Tibial nerve (tissue), 4 donors: ENCODE measurements around the gene STAT6. TPM values are rescaled to one million over a fixed set of nuclear protein-coding genes. Genes with fewer than 3 reads are reported as not detected.
A peak's percentile ranks its signal among the peaks of the same experiment; 100 is the strongest.

Experiments used
- DNase-seq, 2 donors: peaks; one replicate each; pipeline ENCODE4 v3.0.0-alpha.2; 2019; ENCODE audit warnings: low spot score in 2 of 2
- H3K27ac ChIP-seq, 4 donors: fragments of 200-600 bp; sonication (generic) in 3 of 4; one replicate each; pipeline ENCODE4 v1.5.1; 2017 to 2019; ENCODE audit warnings: mild to moderate bottlenecking in 1 of 4
- H3K27me3 ChIP-seq, 2 donors: fragments of 200-600 bp; sonication (generic) in 1 of 2; one replicate each; pipeline versions ENCODE4 v1.5.1 to v1.6.0; 2017 to 2019
- H3K36me3 ChIP-seq, 3 donors: fragments of 200-600 bp; sonication (generic); one replicate each; pipeline ENCODE4 v1.5.1; 2018 to 2019
- H3K4me1 ChIP-seq, 4 donors: fragments of 200-600 bp; sonication (generic) in 3 of 4; one replicate each; pipeline ENCODE4 v1.5.1; 2017 to 2019
- H3K4me3 ChIP-seq, 4 donors: fragments of 200-600 bp; sonication (generic) in 3 of 4; one replicate each; pipeline ENCODE4 v1.5.1; 2017 to 2019; ENCODE audit warnings: mild to moderate bottlenecking in 1 of 4, moderate library complexity in 1 of 4
- H3K9me3 ChIP-seq, 4 donors: fragments of 200-600 bp; sonication (generic) in 3 of 4; one replicate each; pipeline ENCODE4 v1.5.1; 2017 to 2019
- CTCF ChIP-seq, 5 experiments: fragments of 200-600 bp in 3 of 5; fragments of 450-650 bp in 2 of 5; sonication (generic) in 3 of 5; IDR thresholded peaks; one replicate each; pipeline ENCODE4 v1.5.1; 2016 to 2019; ENCODE audit warnings: antibody characterized with exemption in 5 of 5, mild to moderate bottlenecking in 3 of 5, moderate library complexity in 2 of 5
- EP300 ChIP-seq, 2 donors: sonication (generic); formaldehyde crosslinking; IDR thresholded peaks; one replicate each; pipeline ENCODE4 v1.6.1; 2017; ENCODE audit warnings: antibody characterized with exemption in 2 of 2, mild to moderate bottlenecking in 1 of 2
- POLR2A ChIP-seq, 2 donors: fragments of 450-650 bp; IDR thresholded peaks; one replicate each; pipeline ENCODE4 v1.6.1; 2017; ENCODE audit warnings: antibody characterized with exemption in 2 of 2, mild to moderate bottlenecking in 2 of 2, moderate library complexity in 2 of 2
- WGBS, 2 donors: methylation state at CpG; one replicate each; pipeline ENCODE4 v1.1.5; 2018; 5-methylcytosine and 5-hydroxymethylcytosine counted together
- total RNA-seq, 4 donors: library from RNA; depleted of rRNA; stranded (reverse); fragments of >200 nt; gene quantifications; one replicate each; pipeline ENCODE4 v1.1.0, GENCODE V29; 2016

The STAT6 gene
- total RNA-seq, 4 donors from 2014 or later, result 140 to 247 (median 183) TPM

- H3K27me3 ChIP-seq, result no peaks in the 10 kb centered on the region
- H3K27ac ChIP-seq, result peak overlapping the region in 2 of 4 donors; percentile 27 to 66
- no peaks in the 10 kb centered on the region for H3K36me3 ChIP-seq
- H3K4me3 ChIP-seq, result no peak overlapping the region
- no peak for DNase-seq
- H3K9me3 ChIP-seq, result no peaks in the 10 kb centered on the region
- H3K4me1 ChIP-seq, result peaks cover 0 to 9% (median 5%) of the 10 kb centered on the region in 4 donors
- TF ChIP-seq EP300 (IDR thresholded peaks at IDR 0.05) (no peak), POLR2A (IDR thresholded peaks at IDR 0.05) (no peak), CTCF (IDR thresholded peaks at IDR 0.05) (no peak)
- 89% methylated on average over 5 of the region's 5 CpGs for WGBS, 2 donors
Observed at GRCh38 chr12:57119294-57120085, 8.3 kb upstream of the STAT6 start.

GRCh38 chr12:57118711-57119271 lies 7.6 kb upstream of the STAT6 start:
- no peaks in the 10 kb centered on the region for H3K36me3 ChIP-seq
- no peak for DNase-seq
- TF ChIP-seq EP300 (IDR thresholded peaks at IDR 0.05) (peak in 1 of 2 donors; percentile 47), POLR2A (IDR thresholded peaks at IDR 0.05) (no peak)
- peak overlapping the region in 2 of 4 donors; percentile 27 to 66 for H3K27ac ChIP-seq
- H3K4me3 ChIP-seq, result no peak overlapping the region
- H3K27me3 ChIP-seq, result no peaks in the 10 kb centered on the region
- H3K9me3 ChIP-seq, result no peaks in the 10 kb centered on the region
- 56 to 67% methylated on average over 1 of the region's 1 CpG for WGBS, 2 donors
- H3K4me1 ChIP-seq, result peaks cover 0 to 9% (median 5%) of the 10 kb centered on the region in 4 donors

- Histone ChIP-seq H3K4me1 (peaks cover 0 to 18% (median 7%) of the 10 kb centered on the region in 4 donors), H3K27me3 (no peaks in the 10 kb centered on the region), H3K9me3 (no peaks in the 10 kb centered on the region), H3K36me3 (no peaks in the 10 kb centered on the region), H3K4me3 (no peak overlapping the region), H3K27ac (no peak overlapping the region)
- TF ChIP-seq EP300 (IDR thresholded peaks at IDR 0.05) (no peak), CTCF (IDR thresholded peaks at IDR 0.05) (no peak), POLR2A (IDR thresholded peaks at IDR 0.05) (no peak)
- no peak for DNase-seq
- WGBS, 2 donors, result 90 to 92% methylated on average over 4 to 5 of the region's 5 CpGs
Observed at GRCh38 chr12:57116580-57117281, 5.6 kb upstream of the STAT6 start.

- 62 to 66% methylated on average over 9 of the region's 9 CpGs for WGBS, 2 donors
- peaks cover 0 to 8% (median 0%) of the 10 kb centered on the region in 3 donors for H3K36me3 ChIP-seq
- H3K4me1 ChIP-seq, result peaks cover 0 to 34% (median 25%) of the 10 kb centered on the region in 4 donors
- H3K27me3 ChIP-seq, result no peaks in the 10 kb centered on the region
- peak overlapping the region; percentile 99 for H3K27ac ChIP-seq
- H3K9me3 ChIP-seq, result no peaks in the 10 kb centered on the region
- no peak for DNase-seq
- H3K4me3 ChIP-seq, result peak overlapping the region; percentile 11 to 74 (median 58)
- TF ChIP-seq CTCF (IDR thresholded peaks at IDR 0.05), result peak in 2 of 5 experiments; percentile 79 to 83
- TF ChIP-seq POLR2A (IDR thresholded peaks at IDR 0.05), result no peak
Observed at GRCh38 chr12:57112492-57113294, 1.5 kb upstream of the STAT6 start.
